ENCODE measurements around the gene FAXDC2.

The FAXDC2 gene

DNA sequence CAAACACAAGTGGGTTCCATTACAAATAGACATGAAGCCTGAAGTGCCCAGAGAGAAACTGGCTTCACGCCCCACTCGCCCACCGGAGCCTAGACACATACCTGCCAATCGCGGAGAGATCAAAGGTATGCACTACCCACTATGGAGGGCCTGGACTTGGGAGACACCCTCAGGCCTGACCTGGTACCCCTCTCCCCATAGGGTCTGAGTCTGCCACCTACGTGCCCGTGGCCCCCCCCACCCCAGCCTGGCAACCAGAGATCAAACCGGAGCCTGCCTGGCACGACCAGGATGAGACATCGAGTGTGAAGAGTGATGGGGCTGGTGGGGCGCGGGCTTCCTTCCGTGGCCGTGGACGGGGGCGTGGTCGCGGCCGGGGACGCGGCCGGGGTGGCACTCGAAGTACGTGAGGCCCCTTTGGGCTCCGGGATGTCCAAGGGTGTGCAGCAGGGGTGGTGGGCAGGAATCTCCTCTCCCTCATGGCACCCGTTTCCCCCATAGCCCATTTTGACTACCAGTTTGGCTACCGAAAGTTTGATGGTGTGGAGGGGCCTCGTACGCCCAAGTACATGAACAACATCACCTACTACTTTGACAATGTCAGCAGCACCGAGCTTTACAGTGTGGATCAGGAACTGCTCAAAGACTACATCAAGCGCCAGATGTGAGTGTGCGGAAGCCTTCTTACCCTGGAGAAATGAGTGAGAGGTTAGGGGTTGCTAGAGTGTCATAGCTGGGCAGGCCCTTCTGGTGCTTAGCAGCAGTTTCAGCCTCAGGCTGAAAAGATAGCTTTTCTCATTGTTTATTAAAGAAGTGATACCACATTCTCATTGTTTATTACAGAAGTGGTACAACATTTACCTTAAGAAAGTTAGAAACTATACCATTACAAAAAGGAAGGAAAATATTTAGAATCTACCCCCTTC is 56.5 kb downstream of the FAXDC2 start:
- DNase-seq: no peak

GRCh38 chr5:154791535-154791934 is 58.9 kb downstream of the FAXDC2 start:
- DNase-seq: no peak

DNA sequence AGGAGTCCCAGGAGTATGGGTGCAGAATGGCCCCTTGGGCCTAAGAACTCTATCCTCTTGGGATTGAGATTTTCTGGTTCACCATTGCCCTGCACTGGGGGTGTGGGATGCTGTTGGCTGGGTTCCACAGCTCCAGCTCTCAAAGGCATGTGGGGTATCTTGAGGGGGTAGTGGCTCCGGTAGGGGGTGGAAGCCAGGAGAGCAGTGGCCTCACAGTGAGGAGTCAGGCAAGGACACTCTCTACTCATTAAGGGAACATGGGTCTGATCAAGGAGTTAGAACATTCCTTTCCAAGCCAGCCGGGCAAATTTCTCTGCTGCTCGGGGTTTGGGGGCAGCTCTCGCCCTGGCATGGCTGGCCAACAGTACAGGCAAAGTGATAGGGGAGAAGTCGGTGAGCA is 62.2 kb downstream of the FAXDC2 start:
- DNase-seq: no peak

DNA sequence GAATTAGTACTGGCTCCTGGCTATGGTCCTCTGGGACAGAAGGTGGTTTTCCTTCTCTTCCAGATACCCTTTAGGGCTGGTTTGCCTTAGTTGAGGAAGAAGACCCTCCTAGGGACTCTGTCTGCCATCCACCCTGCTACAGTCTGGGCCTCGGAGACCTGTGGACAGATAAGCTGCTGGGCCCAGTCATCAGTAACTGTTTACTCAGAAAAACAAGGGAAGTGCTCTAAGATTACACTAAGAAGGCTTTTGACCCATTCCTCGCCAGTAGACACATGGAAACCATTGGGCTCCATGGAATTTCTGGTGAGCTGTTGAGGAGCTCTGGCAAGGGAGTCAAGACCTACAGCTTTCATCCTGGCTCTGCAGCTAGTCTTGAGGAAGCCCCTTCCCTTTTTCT is 64.0 kb downstream of the FAXDC2 start:
- DNase-seq: no peak

DNA sequence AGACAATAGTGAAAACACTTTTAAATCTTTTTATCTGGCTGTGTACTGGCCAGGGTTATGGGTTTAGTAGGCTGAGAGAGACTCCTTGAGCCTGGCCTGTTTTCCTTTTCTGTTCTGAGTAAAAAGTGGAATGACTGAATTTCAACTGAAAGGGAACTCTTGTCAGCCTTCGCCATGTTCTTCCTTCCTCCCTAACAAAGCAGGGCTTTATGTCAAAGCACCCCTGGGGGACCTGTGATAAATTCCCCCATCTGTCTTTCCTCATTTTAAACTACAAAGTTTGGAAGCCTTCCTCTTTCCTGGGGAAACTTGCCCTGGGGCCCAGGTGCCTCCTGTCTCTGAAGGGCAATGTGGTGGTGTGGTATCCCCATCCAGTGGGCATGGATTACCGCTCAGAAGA is 65.5 kb downstream of the FAXDC2 start:
- DNase-seq: no peak

- DNase-seq: no peak
These were observed 66.5 kb downstream of the FAXDC2 start for GRCh38 chr5:154783774-154784460.

- DNase-seq: no peak
These were observed 67.4 kb downstream of the FAXDC2 start for GRCh38 chr5:154782812-154783592.

DNA sequence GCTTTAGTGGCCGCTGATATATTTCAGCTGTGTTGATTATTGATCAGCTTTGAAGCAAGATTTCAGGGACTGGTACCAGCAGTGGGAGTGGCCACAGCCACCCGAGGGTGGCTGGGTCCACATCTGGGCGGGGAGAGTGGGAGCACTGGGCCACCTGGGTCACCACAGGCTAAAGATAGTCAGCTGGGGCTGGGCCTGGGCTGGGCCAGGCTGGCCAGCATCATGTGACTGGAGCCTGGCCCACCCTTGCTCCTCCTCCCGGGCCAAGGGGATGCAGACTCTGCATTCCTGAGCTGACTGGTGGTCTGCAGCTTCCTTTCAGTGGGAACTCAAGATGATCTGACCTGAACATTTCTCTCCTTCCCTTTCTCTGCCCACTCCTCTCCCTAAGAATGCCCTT is 68.1 kb downstream of the FAXDC2 start:
- DNase-seq: no peak

GRCh38 chr5:154780128-154780527 is 70.3 kb downstream of the FAXDC2 start:
- DNase-seq: no peak

GRCh38 chr5:154779105-154779504 is 71.3 kb downstream of the FAXDC2 start:
- no peak for DNase-seq

DNA sequence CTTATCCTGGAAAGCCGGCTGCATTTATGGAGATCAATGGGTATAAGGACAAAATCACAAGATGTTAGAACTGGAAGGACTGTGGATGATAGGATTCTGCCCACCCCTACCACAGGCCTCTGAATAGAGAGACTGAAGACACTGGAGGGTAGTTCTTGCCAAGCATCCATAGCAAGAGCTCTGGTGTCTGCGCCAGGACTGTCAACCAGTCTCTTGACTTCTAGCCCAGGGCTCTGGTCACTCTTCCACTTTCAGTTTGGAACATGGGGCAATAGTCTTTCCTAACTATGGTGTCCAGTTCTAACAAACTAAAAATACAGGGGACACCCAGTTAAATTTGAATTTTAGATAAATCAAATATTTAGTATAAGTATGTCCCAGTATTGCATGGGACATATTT is 71.9 kb downstream of the FAXDC2 start:
- DNase-seq: no peak

DNA sequence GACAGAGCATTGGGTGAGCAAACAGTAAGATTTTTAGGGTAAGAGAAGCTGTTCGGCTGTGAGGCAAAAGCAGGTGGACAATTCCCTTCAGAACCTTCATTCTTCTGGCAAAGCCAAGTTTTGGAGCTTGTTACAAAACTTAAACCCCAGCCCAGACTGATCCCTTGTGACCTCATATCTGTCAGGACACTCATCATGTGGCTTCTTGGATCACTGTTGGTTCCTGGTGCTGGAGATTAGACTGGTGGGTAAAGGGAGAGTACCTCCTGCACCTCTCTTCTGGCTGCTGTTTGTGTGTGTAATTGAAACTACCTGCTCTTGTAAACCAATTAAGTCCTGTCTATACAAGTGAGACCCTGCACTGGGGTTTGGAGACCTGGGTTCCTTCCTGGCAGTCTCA is 74.2 kb downstream of the FAXDC2 start:
- no peak for DNase-seq

DNA sequence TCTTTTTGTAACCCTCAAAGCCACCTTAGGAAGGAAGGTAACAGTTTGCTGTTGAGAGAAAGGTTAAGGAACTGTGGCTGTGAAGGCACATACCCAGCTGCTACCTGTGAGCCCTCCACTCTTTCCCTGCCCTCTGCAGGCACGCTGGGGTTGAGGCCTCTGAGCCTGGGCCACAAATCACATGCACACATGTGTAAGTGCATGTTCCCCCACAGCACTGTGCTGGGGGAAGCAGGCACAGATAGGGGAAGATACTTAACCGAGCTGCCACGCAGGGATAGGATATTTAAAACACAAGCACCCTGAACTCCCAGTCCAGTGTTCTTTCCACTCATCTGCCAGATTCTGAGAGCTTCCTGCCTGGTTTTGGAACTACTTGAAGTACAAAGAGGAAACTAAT is 77.1 kb downstream of the FAXDC2 start:
- no peak for DNase-seq

DNA sequence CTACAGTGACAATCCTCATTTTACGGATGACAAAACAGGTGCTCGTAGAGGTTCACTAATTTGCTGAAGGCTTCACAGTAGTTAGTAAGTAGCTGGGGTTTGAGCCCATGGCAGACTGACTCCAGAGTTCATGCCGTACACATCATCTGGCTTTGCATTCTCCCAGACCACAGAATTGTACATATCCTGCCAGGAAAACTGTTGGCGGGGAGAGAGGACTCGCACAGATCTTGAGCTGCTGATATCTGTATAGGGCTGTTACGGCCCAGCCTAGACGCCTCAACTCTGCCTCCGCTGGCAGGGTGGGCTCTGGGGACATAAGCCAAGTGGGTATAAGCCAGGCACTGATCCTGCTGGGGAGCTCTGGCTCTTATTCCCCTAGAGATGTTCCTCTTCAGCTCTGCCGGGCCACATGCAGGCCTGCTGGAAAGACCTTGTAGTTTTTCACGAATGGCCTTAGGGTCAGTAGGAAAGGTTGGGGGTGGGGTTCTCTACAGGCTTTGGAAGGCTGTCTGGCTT is 79.0 kb downstream of the FAXDC2 start:
- no peak for DNase-seq

DNA sequence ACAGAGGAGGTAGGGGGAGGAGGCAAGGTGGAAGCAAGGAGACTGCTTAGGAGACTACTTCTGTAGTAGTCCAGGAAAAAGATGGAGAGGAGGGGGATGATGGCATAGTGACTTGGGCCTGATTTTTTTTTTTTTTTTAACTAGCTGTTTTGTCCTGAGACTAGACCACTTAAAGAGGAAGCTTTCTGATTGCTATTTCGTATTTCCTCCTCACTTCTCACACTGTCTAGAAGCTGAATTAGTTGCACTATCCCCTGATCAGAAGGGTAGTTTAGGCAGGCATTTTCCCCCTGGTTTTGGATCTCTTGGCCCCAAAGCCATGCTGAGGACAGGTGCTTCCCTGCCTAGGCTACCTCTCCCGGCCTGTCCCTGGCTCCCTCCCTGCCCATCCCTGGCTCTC is 80.3 kb downstream of the FAXDC2 start:
- DNase-seq: no peak

All from SHP77 (cell line).